ENCODE results near the gene C1QBP. TPM values are rescaled to one million over a fixed set of nuclear protein-coding genes. Genes with fewer than 3 reads are reported as not detected.

Gene C1QBP
- total RNA-seq, 1 experiment from 2014 or later = 670 TPM

DNA sequence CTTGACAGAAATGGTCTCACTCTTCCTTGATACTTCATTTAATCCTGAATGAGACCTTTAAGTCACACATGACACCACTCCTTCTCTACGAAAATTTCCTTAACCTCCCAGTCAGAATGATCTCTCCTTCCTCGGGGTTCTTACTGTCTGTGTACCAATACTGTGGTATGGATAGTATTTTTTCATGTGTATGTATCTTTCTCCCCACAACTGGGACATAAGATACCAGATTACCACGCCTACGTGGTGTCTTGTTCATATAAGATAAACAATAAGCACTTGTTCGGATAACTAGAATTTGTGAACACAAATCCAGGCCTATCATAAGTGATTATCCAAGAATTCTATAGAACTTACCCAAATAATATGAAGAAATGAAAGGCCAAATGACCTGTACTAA, 30.8 kb downstream of the C1QBP start:
- no peak for DNase-seq (ENCODE audit: low read depth, low spot score)
- in situ Hi-C loops (cut with HindIII; ENCODE audit: low pct_unique_long_range_greater_than_20kb, low sequenced_read_pairs) = no loop called here

GRCh38 chr17:5405400-5405799, 33.6 kb downstream of the C1QBP start:
- DNase-seq (ENCODE audit: low read depth, low spot score) = no peak
- in situ Hi-C loops (cut with HindIII; ENCODE audit: low pct_unique_long_range_greater_than_20kb, low sequenced_read_pairs) = no loop called here

GRCh38 chr17:5399767-5400166, 39.2 kb downstream of the C1QBP start:
- in situ Hi-C loops (cut with HindIII; ENCODE audit: low pct_unique_long_range_greater_than_20kb, low sequenced_read_pairs) = no loop called here
- no peak for DNase-seq (ENCODE audit: low read depth, low spot score)

DNA sequence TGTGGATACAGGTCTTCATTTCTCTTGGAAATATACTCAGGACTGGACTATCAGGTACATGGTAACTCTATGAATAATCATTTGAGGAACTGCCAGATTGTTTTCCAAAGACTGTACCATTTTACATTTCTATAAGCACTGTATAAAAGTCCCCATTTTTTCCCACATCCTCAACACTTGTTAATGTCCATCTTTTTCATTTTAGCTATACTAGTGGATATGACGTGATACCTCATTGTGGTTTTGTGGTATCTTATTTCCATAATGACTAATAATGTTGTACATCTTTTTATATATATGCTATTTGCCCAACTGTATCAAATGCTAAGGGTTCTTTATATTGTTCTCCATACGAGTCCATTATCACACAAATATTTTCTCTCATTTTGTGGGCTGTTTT, 42.3 kb downstream of the C1QBP start:
- in situ Hi-C loops (cut with HindIII; ENCODE audit: low pct_unique_long_range_greater_than_20kb, low sequenced_read_pairs) = no loop called here
- DNase-seq (ENCODE audit: low read depth, low spot score) = no peak

- DNase-seq (ENCODE audit: low read depth, low spot score) = no peak
- in situ Hi-C loops (cut with HindIII; ENCODE audit: low pct_unique_long_range_greater_than_20kb, low sequenced_read_pairs) = no loop called here
These were observed 47.3 kb downstream of the C1QBP start for GRCh38 chr17:5391678-5392077.

Other genes starting within 250 kb of the C1QBP start
- 5.7 and 7.5 TPM in 2 replicates for gene ZNF594, start 247.3 kb downstream of the C1QBP start, total RNA-seq (2014; rRNA removed; shearing (Covaris generic))
- not detected in 2 replicates for gene SCIMP, start 204.3 kb downstream of the C1QBP start, total RNA-seq (2014; rRNA removed; shearing (Covaris generic))
- gene RABEP1, start 156.9 kb downstream of the C1QBP start, total RNA-seq (2014; rRNA removed; shearing (Covaris generic)) = 38.4 and 50.9 TPM in 2 replicates
- gene NUP88, start 19.5 kb downstream of the C1QBP start, total RNA-seq (2014; rRNA removed; shearing (Covaris generic)) = 136 and 152 TPM in 2 replicates
- 48.9 and 49.0 TPM in 2 replicates for gene RPAIN, start 19.0 kb downstream of the C1QBP start, total RNA-seq (2014; rRNA removed; shearing (Covaris generic))
- 22.4 and 26.8 TPM in 2 replicates for gene DHX33, start 29.8 kb upstream of the C1QBP start, total RNA-seq (2014; rRNA removed; shearing (Covaris generic))
- gene DERL2, start 47.0 kb upstream of the C1QBP start, total RNA-seq (2014; rRNA removed; shearing (Covaris generic)) = 82.1 and 88.1 TPM in 2 replicates
- 25.8 and 26.2 TPM in 2 replicates for gene MIS12, start 47.4 kb upstream of the C1QBP start, total RNA-seq (2014; rRNA removed; shearing (Covaris generic))
- 4.5 and 5.3 TPM in 2 replicates for gene NLRP1, start 145.4 kb upstream of the C1QBP start, total RNA-seq (2014; rRNA removed; shearing (Covaris generic))

All from SK-MEL-5 (cell line).